GM10847 (cell line): ENCODE data around the gene NXF3.

Experiments
- POLR2A ChIP-seq: IDR thresholded peaks from 2 replicates; pipeline ENCODE4 v1.6.1; 2011; ENCODE audit not compliant: insufficient read length; ENCODE audit errors: extremely low read depth

Gene NXF3

GRCh38 chrX:103092942-103093341 lies at the start of gene NXF3:
TSS of gene NXF3 (minus strand) at chrX:103093143. CDS start at chrX:103093023, 120 bp downstream.
- no peak for TF ChIP-seq POLR2A

GRCh38 chrX:103124284-103124683 lies 31.3 kb upstream of the NXF3 start:
- TF ChIP-seq POLR2A, result no peak

GRCh38 chrX:103120748-103121147 lies 27.8 kb upstream of the NXF3 start:
- TF ChIP-seq POLR2A, result no peak

GRCh38 chrX:103107836-103108235 lies 14.9 kb upstream of the NXF3 start:
- TF ChIP-seq POLR2A, result no peak

GRCh38 chrX:103101299-103102042 lies 8.5 kb upstream of the NXF3 start:
- TF ChIP-seq POLR2A, result no peak

GRCh38 chrX:103100484-103100883 lies 7.5 kb upstream of the NXF3 start:
- TF ChIP-seq POLR2A, result no peak

GRCh38 chrX:103099691-103100090 lies 6.7 kb upstream of the NXF3 start:
- no peak for TF ChIP-seq POLR2A

- no peak for TF ChIP-seq POLR2A
Observed at GRCh38 chrX:103098488-103098887, 5.5 kb upstream of the NXF3 start.

GRCh38 chrX:103081051-103081450 lies 11.9 kb downstream of the NXF3 start:
- TF ChIP-seq POLR2A, result no peak

GRCh38 chrX:103073467-103073866 lies 19.5 kb downstream of the NXF3 start:
- no peak for TF ChIP-seq POLR2A

GRCh38 chrX:103066606-103067005 lies 26.3 kb downstream of the NXF3 start:
- TF ChIP-seq POLR2A, result no peak

- no peak for TF ChIP-seq POLR2A
Observed at GRCh38 chrX:103063918-103064434, 29.0 kb downstream of the NXF3 start, which contains the start of gene BEX1. TSS of gene BEX1 (minus strand) at chrX:103064171. CDS start at chrX:103063274, 897 bp downstream.

GRCh38 chrX:103063191-103063845 lies 29.6 kb downstream of the NXF3 start:
- no peak for TF ChIP-seq POLR2A

- TF ChIP-seq POLR2A, result no peak
Observed at GRCh38 chrX:103061486-103061885, 31.5 kb downstream of the NXF3 start.

- TF ChIP-seq POLR2A, result no peak
Observed at GRCh38 chrX:103056902-103057301, 36.0 kb downstream of the NXF3 start.

- no peak for TF ChIP-seq POLR2A
Observed at GRCh38 chrX:103052625-103053024, 40.3 kb downstream of the NXF3 start.

GRCh38 chrX:103051260-103051789 lies 41.6 kb downstream of the NXF3 start:
- no peak for TF ChIP-seq POLR2A
